ENCODE results near the gene GAS2L2. TPM values are rescaled to one million over a fixed set of nuclear protein-coding genes. Genes with fewer than 3 reads are reported as not detected.
A peak's percentile ranks its signal among the peaks of the same experiment; 100 is the strongest.

The GAS2L2 gene
- total RNA-seq, 1 experiment from 2014 or later = not detected

GRCh38 chr17:35773129-35773528, 20.1 kb upstream of the GAS2L2 start:
- ATAC-seq (no peak), DNase-seq (ENCODE audit: low read depth, low spot score) (no peak)
- H3K27me3 ChIP-seq (ENCODE audit: control insufficient read depth, insufficient read depth, low read length) = no peaks in the 10 kb centered on the region
- no peaks in the 10 kb centered on the region for H3K36me3 ChIP-seq (ENCODE audit: control insufficient read depth, insufficient read depth, low read length)
- H3K9me3 ChIP-seq (ENCODE audit: control insufficient read depth, insufficient read depth, low read depth, low read length) = no peaks in the 10 kb centered on the region
- H3K27ac ChIP-seq (ENCODE audit: low read length) = no peak overlapping the region
- 0 out of 2 replicates have a peak, but pooled peaks cover 7% of the 10 kb centered on the region for H3K4me1 ChIP-seq (ENCODE audit: control insufficient read depth, insufficient read depth, low read length)
- in situ Hi-C loops (cut with HindIII; ENCODE audit: low pct_unique_long_range_greater_than_20kb, low sequenced_read_pairs) (no loop called here), intact Hi-C loops (cut with micrococcal nuclease; ENCODE audit: unreplicated experiment) (no loop called here)
- POLR2A ChIA-PET = no interaction called here
- TF ChIP-seq POLR2AphosphoS5 (IDR thresholded peaks at IDR 0.05; ENCODE audit: low read depth, low read length) (no peak), SIN3A (IDR thresholded peaks at IDR 0.05; ENCODE audit: borderline replicate concordance, insufficient read depth, low read depth, low read length) (no peak), REST (IDR thresholded peaks at IDR 0.05; ENCODE audit: insufficient read depth in 1 of 2, low read depth in 2 of 2, low read length in 1 of 2) (no peak), TCF7L2 (IDR thresholded peaks at IDR 0.05; ENCODE audit: low read depth, low read length) (no peak), CTCF (IDR thresholded peaks at IDR 0.05) (no peak)
- no peak overlapping the region for H3K4me3 ChIP-seq (ENCODE audit: low read depth in 2 of 2, low read length in 2 of 2)
- CTCF ChIA-PET = no interaction called here
- BruUV-seq (replicated peaks) = no TSS peak

GRCh38 chr17:35769895-35770486, 17.0 kb upstream of the GAS2L2 start:
- no peak overlapping the region for H3K27ac ChIP-seq (ENCODE audit: low read length)
- no peaks in the 10 kb centered on the region for H3K9me3 ChIP-seq (ENCODE audit: control insufficient read depth, insufficient read depth, low read depth, low read length)
- no TSS peak for BruUV-seq (replicated peaks)
- in situ Hi-C loops (cut with HindIII; ENCODE audit: low pct_unique_long_range_greater_than_20kb, low sequenced_read_pairs) (no loop called here), intact Hi-C loops (cut with micrococcal nuclease; ENCODE audit: unreplicated experiment) (no loop called here)
- no peak for DNase-seq (ENCODE audit: low read depth, low spot score)
- H3K27me3 ChIP-seq (ENCODE audit: control insufficient read depth, insufficient read depth, low read length) = peaks cover 3% of the 10 kb centered on the region; the same call in 1 of the 2 replicates
- no peak overlapping the region for H3K4me3 ChIP-seq (ENCODE audit: low read depth in 2 of 2, low read length in 2 of 2)
- ChIA-PET POLR2A (no interaction called here), CTCF (interaction anchor here (1.9 kb wide), 1 partner anchor 35 kb away, joined by 27 read pairs; no protein-coding TSS in a partner anchor)
- peaks cover 8% of the 10 kb centered on the region; the same call in 1 of the 2 replicates for H3K4me1 ChIP-seq (ENCODE audit: control insufficient read depth, insufficient read depth, low read length)
- no peak for ATAC-seq
- TF ChIP-seq POLR2AphosphoS5 (IDR thresholded peaks at IDR 0.05; ENCODE audit: low read depth, low read length) = no peak
- no peak for TF ChIP-seq TCF7L2 (IDR thresholded peaks at IDR 0.05; ENCODE audit: low read depth, low read length)
- peak; percentile 77; the same call in 1 of the 2 replicates for TF ChIP-seq CTCF (IDR thresholded peaks at IDR 0.05)
- TF ChIP-seq REST (IDR thresholded peaks at IDR 0.05; ENCODE audit: insufficient read depth in 1 of 2, low read depth in 2 of 2, low read length in 1 of 2) = no peak
- no peak for TF ChIP-seq SIN3A (IDR thresholded peaks at IDR 0.05; ENCODE audit: borderline replicate concordance, insufficient read depth, low read depth, low read length)
- H3K36me3 ChIP-seq (ENCODE audit: control insufficient read depth, insufficient read depth, low read length) = no peaks in the 10 kb centered on the region

Measured in Panc1 (cell line).